ENCODE results near the gene ETFA.
"Not testable (repeated sequence)": the region's sequence is repeated elsewhere in the genome, so short reads cannot be mapped to it uniquely, and the experiment has no call there.

The ETFA gene

DNA sequence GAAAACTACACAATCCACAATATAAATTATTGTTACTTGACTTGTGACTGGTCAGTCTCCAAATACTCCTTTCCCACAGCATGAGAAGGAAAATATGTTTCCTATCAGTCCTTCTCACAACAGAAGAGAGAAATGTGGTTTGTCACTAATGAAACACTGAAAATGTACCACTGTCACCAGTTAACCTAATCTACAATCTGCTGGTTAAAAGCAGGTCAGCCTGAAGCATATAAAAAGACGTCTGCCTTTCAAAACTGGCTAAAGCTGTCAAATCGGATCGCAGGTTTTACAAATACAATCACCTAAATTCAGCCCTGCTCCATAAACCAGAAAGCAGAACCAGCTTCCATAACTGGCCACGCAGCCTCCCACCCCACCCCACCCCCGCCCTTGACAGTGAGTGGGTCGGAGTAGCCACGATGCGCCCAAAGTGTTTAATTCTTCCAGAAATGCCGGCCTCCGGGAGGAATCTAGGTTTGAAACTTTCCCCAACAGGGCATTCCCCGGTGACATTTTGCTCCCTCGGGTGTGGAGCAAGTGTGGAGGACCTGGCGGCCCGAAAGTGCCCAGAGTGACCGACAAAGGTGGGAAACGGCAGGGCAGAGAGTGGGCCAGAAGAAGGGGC lies 682 bp downstream of the ETFA start:
- H3K4me3 ChIP-seq (ENCODE audit: low read depth, low read length) = peak overlapping the region; percentile 63
- TF ChIP-seq MAX (IDR thresholded peaks at IDR 0.05; ENCODE audit: low read depth, low read length) (no peak), POLR2A (IDR thresholded peaks at IDR 0.05; ENCODE audit: extremely low read depth, insufficient read length) (no peak), MYC (IDR thresholded peaks at IDR 0.05; ENCODE audit: low read depth, low read length) (no peak)
- TF ChIP-seq, protein P1, sequence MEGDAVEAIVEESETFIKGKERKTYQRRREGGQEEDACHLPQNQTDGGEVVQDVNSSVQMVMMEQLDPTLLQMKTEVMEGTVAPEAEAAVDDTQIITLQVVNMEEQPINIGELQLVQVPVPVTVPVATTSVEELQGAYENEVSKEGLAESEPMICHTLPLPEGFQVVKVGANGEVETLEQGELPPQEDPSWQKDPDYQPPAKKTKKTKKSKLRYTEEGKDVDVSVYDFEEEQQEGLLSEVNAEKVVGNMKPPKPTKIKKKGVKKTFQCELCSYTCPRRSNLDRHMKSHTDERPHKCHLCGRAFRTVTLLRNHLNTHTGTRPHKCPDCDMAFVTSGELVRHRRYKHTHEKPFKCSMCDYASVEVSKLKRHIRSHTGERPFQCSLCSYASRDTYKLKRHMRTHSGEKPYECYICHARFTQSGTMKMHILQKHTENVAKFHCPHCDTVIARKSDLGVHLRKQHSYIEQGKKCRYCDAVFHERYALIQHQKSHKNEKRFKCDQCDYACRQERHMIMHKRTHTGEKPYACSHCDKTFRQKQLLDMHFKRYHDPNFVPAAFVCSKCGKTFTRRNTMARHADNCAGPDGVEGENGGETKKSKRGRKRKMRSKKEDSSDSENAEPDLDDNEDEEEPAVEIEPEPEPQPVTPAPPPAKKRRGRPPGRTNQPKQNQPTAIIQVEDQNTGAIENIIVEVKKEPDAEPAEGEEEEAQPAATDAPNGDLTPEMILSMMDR (IDR thresholded peaks at IDR 0.05; ENCODE audit: low read depth, low read length) = no peak
- DNase-seq (ENCODE audit: low read depth) = peak; percentile 68

DNA sequence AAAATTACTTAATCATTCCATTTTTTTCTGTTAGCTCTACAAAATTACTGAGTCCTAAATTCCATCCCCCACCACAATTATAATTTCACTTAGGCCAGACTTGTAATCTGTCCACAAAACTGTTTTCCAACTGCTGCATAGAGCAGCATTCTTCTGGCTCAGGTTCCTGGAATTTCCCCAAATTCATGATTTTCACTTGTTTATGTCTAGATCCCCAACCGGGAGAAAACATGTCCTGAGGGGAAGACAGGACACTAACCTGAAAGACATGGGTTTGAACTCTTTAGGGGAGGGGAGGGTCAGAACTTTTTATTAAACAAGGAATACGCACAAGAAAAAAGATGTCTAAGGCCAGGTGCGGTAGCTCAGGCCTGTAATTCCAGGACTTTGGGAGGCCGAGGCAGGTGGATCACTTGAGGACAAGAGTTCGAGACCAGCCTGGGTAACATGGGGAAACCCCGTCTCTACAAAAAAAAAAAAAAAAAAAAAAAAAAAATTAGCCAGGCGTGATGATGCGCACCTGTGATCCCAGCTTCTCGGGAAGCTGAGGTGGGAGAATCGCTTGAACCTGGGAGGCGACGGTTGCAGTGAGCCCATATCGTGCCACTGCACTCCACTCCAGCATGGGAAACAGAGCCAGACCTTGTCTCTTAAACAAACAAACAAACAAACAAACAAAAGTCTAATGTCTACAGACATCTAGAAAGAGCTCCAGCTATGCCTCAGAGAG lies 1.5 kb downstream of the ETFA start:
- H3K4me3 ChIP-seq (ENCODE audit: low read depth, low read length) = peak overlapping the region; percentile 63

DNA sequence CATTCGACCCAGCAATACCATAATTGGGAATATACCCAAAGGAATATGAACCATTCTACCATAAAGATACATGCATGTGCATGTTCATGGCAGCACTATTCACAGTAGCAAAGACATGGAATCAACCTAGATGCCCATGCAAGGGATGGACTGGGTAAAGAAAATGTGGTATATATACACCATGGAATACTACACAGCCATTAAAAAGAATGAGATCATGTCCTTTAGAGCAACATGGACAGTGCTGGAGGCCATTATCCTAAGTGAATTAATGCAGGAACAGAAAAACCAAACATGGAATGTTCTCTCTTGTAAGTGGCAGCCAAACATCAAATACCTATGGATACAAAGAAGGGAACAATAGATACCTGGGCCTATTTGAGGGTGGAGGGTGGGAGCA lies 7.4 kb downstream of the ETFA start:
- no peak for TF ChIP-seq MAX (IDR thresholded peaks at IDR 0.05; ENCODE audit: low read depth, low read length)
- TF ChIP-seq, protein P1 (IDR thresholded peaks at IDR 0.05; ENCODE audit: low read depth, low read length) = no peak
- no peak for TF ChIP-seq POLR2A (IDR thresholded peaks at IDR 0.05; ENCODE audit: extremely low read depth, insufficient read length)
- no peak for TF ChIP-seq MYC (IDR thresholded peaks at IDR 0.05; ENCODE audit: low read depth, low read length)
- no peak overlapping the region for H3K4me3 ChIP-seq (ENCODE audit: low read depth, low read length)

More for the DNA sequence above, 1.5 kb downstream of the ETFA start:
- TF ChIP-seq MYC (IDR thresholded peaks at IDR 0.05; ENCODE audit: low read depth, low read length) (no peak), POLR2A (IDR thresholded peaks at IDR 0.05; ENCODE audit: extremely low read depth, insufficient read length) (no peak)
- TF ChIP-seq, protein P1 (IDR thresholded peaks at IDR 0.05; ENCODE audit: low read depth, low read length) = no peak
- no peak for DNase-seq (ENCODE audit: low read depth)

DNA sequence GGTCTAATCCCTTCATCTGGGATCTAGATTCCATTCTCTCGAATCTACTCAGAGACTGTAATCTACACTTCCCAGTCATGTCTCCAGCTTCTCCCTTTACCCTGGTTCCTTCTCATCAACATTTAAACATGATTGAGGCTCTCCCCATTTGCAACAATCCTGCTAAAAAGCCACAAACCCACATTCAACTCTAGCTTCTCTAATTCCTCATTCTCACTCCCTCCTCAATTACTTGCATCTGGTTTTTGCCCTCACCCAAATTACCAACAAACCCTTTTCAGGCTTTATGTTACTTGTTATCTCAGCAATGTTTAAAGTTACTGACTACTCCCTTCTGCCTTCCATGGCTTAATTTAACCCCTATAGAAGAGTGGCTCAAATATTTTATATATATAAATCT lies 11.5 kb downstream of the ETFA start:
- TF ChIP-seq, protein P1 (IDR thresholded peaks at IDR 0.05; ENCODE audit: low read depth, low read length) = no peak
- TF ChIP-seq POLR2A (IDR thresholded peaks at IDR 0.05; ENCODE audit: extremely low read depth, insufficient read length) = no peak
- TF ChIP-seq MAX (IDR thresholded peaks at IDR 0.05; ENCODE audit: low read depth, low read length) = no peak
- no peak for TF ChIP-seq MYC (IDR thresholded peaks at IDR 0.05; ENCODE audit: low read depth, low read length)
- no peak overlapping the region for H3K4me3 ChIP-seq (ENCODE audit: low read depth, low read length)
- DNase-seq (ENCODE audit: low read depth) = peak; percentile 60

More for the DNA sequence above, 7.4 kb downstream of the ETFA start:
- no peak for DNase-seq (ENCODE audit: low read depth)

DNA sequence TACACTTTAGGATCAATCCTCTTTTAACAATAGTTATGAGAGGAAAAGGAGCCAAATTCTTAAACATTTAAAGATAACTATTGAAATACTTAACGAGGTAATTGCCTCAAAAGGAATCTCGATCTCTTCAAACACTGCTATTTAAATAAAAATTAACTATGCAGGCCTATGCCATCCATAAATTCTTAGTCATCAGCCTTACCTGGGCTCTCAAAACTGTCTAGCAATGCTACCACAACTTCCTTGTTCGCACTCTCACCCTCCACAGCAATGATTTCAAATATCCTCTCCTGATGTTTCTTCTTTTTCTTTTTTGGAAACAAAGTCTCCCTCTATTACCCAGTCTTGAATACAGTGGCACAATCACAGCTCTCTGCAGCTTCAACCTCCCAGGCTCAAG lies 12.3 kb downstream of the ETFA start:
- H3K4me3 ChIP-seq (ENCODE audit: low read depth, low read length) = no peak overlapping the region
- DNase-seq (ENCODE audit: low read depth) = no peak
- no peak for TF ChIP-seq MYC (IDR thresholded peaks at IDR 0.05; ENCODE audit: low read depth, low read length)
- no peak for TF ChIP-seq MAX (IDR thresholded peaks at IDR 0.05; ENCODE audit: low read depth, low read length)
- TF ChIP-seq, protein P1 (IDR thresholded peaks at IDR 0.05; ENCODE audit: low read depth, low read length) = no peak
- no peak for TF ChIP-seq POLR2A (IDR thresholded peaks at IDR 0.05; ENCODE audit: extremely low read depth, insufficient read length)

- DNase-seq (ENCODE audit: low read depth); H3K4me3 ChIP-seq (ENCODE audit: low read depth, low read length): not testable (repeated sequence)
Observed at GRCh38 chr15:76297951-76298350, 13.3 kb downstream of the ETFA start.
